A673 (cell line): Measurements from ENCODE around the gene PMEPA1.

Source experiments
- CTCF ChIP-seq: fragments of 300-800, 200-600 bp; sonication (generic); conservative IDR thresholded peaks from 2 replicates; pipeline ENCODE4 v1.5.1; 2017; ENCODE audit warnings: low read depth, mild to moderate bottlenecking, antibody characterized with exemption, low read length, moderate library complexity, mixed read lengths
- EZH2 ChIP-seq: fragments of 200-600 bp; sonication (generic); IDR thresholded peaks from 2 replicates; pipeline ENCODE4 v1.6.1; 2017; ENCODE audit warnings: borderline replicate concordance, low read depth, mild to moderate bottlenecking, mixed read lengths, antibody characterized with exemption, low read length; ENCODE audit not compliant: poor library complexity, severe bottlenecking

DNA sequence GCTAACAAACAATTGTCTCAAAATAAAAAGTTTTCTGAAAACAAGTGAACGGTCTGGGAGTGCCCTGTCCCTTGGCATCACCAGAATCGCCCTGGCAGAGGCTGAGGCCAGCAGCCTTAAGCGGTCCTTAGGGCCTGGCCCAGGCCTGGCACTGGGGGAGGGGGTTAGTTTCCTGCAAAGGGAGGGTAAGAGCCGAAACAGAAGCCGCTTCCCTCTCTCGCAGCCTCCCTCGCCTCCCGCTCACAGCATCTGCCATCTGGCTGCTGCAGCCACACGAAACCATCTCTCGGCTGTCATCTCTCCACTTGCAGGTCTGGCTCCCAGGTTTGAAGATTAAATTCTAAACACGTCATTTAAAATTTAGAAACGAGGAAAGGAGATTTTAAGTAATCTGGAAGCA, 31.5 kb downstream of the PMEPA1 start:
- TF ChIP-seq CTCF (no peak), EZH2 (no peak)
